GM12892 (cell line): ENCODE measurements around the gene SHOX.
"Not testable (repeated sequence)": the region's sequence is repeated elsewhere in the genome, so short reads cannot be mapped to it uniquely, and the experiment has no call there.

Source experiments
- POLR2A ChIP-seq: IDR thresholded peaks from 2 replicates; pipeline ENCODE4 v1.6.1; 2011; ENCODE audit warnings: low read depth, low read length, control low read depth
- POLR2AphosphoS5 ChIP-seq: IDR thresholded peaks from 2 replicates; pipeline ENCODE4 v1.6.1; 2011; ENCODE audit warnings: low read depth, low read length, control low read depth
- TAF1 ChIP-seq: IDR thresholded peaks from 2 replicates; pipeline ENCODE4 v1.6.1; 2011; ENCODE audit warnings: low read depth, mild to moderate bottlenecking, control low read depth, low read length, borderline replicate concordance

DNA sequence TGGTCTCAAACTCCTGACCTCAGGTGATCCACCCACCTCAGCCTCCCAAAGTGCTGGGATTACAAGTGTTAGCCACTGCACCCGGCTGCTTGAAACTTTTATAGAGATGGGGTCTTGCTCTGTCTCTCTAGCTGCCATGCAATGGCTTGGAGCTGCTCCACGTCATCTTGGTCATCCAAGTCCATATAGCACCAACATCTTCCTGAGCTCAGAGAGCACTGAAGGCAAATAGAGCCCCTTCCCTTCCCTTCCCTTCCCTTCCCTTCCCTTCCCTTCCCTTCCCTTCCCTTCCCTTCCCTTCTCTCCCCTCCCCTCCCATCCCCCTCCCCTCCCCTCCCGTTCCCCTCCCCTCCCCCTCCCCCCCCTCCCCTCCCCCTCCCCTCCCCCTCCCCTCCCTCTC is 22.5 kb upstream of the SHOX start:
- not testable (repeated sequence) for TF ChIP-seq POLR2A, TAF1, POLR2AphosphoS5
